Colon (tissue), 2 donors: ENCODE results near the gene CACFD1.

ENCODE experiments used
- FAIRE-seq: peaks from 2 replicates; lab custom pipeline; 2012; peaks lifted over from hg19 to GRCh38; lab: Jason Lieb, UNC
- donor health status: control.
- donor health status: control.

CACFD1 gene

DNA sequence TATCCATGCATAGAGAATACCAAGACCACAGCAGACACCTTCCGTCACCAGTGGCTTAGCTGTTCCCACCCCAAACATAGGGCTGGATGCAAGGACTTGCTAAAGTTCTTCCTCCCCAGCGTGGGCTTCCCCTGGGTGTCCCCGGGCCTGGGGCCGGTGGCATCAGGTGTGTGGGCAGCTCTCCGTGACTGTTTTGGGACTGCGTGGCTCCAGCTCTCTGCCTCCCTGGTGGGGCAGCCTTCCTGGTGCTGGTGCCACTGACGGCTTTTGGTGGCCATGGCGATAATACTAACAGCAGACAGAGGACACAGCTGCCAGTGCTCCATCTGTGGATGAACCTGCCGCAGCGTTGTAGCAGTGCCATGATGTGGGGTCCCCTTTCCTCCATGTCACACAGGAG is 4.9 kb downstream of the CACFD1 start:
- no peak for FAIRE-seq

- FAIRE-seq, result no peak
Measured at GRCh38 chr9:133465984-133466383, 6.2 kb downstream of the CACFD1 start.

- FAIRE-seq, result no peak
Measured at GRCh38 chr9:133467101-133467500, 7.3 kb downstream of the CACFD1 start.

GRCh38 chr9:133468374-133468773 is 8.6 kb downstream of the CACFD1 start:
- FAIRE-seq, result no peak

- no peak for FAIRE-seq
Measured at GRCh38 chr9:133468777-133469421, 9.1 kb downstream of the CACFD1 start.

- FAIRE-seq, result no peak
Measured at GRCh38 chr9:133470427-133470924, 10.7 kb downstream of the CACFD1 start.

GRCh38 chr9:133470988-133471387 is 11.2 kb downstream of the CACFD1 start:
- no peak for FAIRE-seq

DNA sequence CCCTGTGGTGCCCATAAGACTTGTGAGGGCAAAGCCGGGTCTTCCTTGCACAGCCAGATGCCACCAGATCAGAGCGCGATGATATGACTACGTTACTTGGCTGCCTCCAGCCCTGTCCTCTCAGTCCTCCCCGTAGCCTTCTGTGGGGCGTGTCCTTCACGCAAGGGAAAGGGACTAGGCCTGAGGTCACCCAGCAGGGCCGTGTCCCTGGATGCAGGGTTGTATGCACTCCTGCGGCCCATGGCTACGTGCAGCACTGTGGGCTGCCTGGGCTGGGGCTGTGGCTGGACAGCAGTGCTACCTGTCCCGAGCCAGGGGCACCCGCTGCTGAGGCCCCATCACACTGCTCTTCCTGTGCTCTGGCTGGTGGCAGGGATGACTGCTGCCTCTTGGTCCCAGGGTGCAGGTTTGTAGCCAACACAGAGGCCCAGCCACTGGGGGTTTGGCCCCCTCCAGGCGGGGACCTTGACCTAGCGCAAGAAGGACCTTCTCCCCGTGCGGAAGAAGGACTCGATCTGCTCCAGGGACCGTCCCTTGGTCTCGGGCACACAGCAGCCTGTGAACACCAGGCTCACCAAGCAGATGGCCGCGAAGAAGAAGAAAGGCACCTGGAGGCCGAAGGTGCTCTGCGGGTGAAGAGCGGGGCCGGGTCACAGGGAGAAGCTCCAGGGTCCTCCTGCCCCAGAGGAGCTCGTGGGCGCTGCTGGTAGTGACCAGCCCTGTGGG is 11.9 kb downstream of the CACFD1 start:
- FAIRE-seq, result no peak

DNA sequence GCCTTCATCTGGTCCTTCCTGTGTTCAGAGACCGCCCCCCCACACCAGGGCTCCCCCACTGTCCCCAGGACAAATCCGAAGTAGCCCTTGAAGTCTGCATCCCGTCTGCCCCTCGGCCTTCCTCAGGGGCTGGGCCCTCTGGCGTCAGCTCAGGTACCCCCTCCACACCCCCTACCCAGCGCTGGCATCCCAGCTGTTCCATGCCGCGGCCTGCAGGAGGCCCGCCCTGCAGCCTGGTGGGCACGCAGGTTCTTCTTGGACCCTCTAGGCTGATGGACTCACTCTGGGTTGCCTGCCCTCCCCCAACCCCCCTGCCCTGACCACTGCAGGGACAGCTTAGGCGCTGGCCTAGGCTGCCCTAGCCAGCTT is 12.5 kb downstream of the CACFD1 start:
- no peak for FAIRE-seq

- no peak for FAIRE-seq
Measured at GRCh38 chr9:133472753-133473378, 13.1 kb downstream of the CACFD1 start.

DNA sequence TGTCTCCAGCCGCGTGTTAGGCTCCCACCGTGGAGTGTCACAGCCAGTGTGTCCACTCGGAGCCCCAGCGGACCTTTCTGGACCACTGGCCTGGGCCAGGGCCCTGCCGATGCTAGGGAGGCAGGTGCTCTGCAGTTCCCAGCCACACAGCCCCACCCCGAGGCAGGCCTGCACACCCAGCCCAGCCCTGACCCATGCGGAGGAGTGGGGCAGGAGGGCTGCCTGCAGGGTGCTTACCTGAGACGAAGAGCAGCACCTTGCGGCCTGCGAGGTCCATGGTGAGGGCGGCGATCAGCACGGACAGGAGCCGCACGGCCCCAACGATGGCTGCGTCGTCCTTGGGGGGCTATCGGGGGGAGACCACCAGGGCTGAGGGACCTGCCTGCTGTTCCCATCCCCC is 14.0 kb downstream of the CACFD1 start:
- no peak for FAIRE-seq

GRCh38 chr9:133474215-133474614 is 14.4 kb downstream of the CACFD1 start:
- no peak for FAIRE-seq

- FAIRE-seq, result no peak
Measured at GRCh38 chr9:133474853-133475252, 15.1 kb downstream of the CACFD1 start.

DNA sequence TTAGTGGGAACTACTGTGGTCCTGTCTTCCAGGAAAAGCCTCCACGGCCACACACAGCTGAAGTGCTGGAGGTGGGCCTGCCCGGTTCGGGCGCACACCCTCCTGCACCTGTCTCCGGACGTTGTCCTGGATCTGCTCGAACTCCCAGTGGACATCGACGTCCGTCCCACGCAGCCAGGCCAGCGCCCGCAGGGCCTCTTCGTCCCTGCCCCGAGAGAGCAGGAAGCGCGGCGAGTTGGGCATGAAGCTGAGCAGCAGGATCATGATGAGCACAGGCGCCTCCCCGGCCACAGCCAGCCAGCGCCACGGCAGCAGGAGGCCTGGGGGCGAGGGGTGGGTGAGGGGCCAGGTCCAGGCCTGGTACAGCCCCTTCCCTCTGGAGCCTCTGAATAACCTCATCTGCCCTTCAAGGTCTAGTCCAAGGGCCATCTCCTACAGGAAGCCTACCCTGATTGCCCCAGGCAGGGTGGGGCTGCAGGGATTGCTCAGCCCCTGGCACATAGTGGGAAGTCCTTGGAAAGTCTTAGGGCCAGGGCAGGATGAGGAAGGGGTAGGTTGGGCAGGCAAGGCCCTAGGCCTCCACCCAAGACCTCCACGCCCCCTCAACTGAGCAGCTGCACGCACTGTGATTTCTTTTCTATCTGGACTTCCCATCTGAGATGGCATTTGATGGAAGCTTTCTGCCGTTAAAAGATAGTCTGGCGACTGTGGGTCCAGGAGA is 15.7 kb downstream of the CACFD1 start:
- no peak for FAIRE-seq

- FAIRE-seq, result no peak
Measured at GRCh38 chr9:133476036-133476931, 16.5 kb downstream of the CACFD1 start.

GRCh38 chr9:133476941-133477340 is 17.2 kb downstream of the CACFD1 start:
- no peak for FAIRE-seq

- FAIRE-seq, result no peak
Measured at GRCh38 chr9:133477461-133477860, 17.7 kb downstream of the CACFD1 start.

- FAIRE-seq, result no peak
Measured at GRCh38 chr9:133477992-133478850, 18.4 kb downstream of the CACFD1 start.

DNA sequence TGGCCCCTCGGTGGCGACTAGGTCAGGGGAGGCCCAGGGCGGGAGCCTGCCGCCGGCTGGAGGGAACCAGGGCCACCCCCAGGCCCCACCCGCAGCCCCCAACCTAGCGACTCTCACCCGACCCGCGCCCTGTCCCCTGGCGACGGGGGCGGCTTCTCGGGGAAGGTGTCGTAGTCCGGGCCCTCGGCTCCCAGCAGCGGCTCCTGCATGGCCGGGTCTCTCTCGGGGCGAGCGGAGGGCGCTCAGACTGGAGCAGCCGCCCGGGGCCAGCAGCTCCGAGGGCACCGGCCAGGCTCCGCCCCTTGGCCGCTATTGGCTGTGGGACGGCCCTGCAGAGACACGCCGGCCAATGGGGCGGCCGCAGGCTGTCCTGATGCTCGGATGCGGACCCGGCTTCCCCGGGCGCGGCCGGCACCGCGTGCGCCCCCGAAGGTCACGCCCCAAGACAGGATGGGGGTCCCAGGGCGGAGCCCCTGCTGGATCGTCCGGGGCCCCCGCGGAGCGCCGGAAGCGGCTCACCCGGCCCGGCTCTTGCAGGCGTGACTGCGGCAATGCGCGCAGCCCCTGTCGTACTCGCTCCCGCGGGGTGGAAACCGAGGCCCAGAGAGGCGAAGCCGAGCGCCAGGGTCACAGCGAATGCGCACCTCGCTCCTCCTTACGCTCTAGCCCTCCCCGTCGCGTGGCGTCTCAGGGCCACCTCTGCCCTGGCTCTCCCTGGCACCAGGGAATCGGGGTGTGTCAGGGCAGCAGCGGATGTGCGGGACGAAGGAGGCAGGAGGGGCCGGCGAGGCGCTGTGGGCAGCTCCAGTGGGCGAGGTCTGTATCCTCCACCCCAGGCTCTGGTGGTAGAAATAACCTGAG is 19.3 kb downstream of the CACFD1 start, which contains the start of gene SLC2A6:
SLC2A6 (minus strand) TSS at position 249 of the 861 bp plus-strand sequence; CDS start at position 209, 40 bp downstream.
- no peak for FAIRE-seq

DNA sequence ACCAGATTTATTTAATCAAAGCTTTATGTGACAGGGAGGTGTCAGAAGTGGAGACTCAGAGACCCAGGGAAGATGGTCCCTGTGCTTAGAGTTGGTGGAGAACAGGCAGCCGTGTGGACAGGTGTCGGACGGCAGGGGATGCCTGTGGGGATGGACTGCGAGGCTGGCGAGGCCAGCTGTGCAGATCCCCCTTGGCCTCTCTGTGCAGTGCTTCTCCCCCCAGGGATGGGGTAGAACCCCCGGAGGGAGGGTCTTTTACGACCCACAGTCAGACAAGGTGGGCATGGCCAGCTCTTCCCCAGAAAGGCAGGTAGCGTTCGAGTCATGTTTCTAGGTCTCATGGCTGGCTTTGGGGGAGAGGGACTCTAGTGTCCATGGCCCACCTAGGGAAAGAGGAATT is 23.8 kb downstream of the CACFD1 start:
- FAIRE-seq, result no peak
